ENCODE measurements around the gene MESP1.
"Not testable (repeated sequence)": the region's sequence is repeated elsewhere in the genome, so short reads cannot be mapped to it uniquely, and the experiment has no call there.

MESP1 gene

DNA sequence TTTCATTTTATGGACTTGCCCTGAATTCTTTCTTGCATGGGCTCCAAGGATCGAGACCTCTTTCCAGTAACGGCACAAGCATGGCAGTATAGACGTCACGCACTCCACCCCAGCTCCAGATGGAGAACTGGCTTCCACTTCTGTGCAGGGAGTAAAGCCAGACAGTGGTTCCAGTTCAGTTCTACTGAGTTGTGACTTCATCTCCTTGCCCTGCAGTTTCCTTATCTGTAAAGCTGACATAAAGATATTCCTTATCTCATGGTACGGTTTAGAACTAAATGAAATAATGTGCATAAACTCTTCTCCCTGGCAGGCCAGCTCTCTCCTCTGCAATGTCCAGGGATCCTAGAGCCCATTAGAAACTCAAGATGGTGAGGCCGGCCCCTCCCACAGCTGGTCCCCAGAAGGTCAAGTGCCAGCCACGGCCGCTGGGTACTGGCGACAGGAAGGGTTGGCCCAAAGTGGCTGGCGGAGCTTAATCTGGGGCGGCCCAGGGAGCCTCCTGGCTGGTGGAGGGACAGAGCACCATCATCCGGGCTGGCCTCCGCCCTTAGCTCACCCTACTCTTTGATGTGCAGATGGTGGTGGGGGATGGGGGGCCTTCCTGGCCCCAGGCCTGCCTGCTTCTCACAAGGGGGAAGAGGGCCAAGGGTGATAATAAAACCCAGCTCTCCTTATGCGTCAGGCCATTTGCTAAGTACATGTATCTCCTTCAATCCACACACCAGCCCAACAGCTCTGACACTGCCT is 32.2 kb upstream of the MESP1 start:
- H3K9ac ChIP-seq (ENCODE audit: insufficient read length): no peak overlapping the region
- TF ChIP-seq EZH2 (IDR thresholded peaks at IDR 0.05): no peak
- TF ChIP-seq FOXP2 (optimal IDR thresholded peaks at IDR 0.05; ENCODE audit: control extremely low read depth, extremely low read length, insufficient read depth): no peak
- no peak for TF ChIP-seq POLR2AphosphoS5 (IDR thresholded peaks at IDR 0.05; ENCODE audit: borderline replicate concordance, low read depth, low read length)
- no peak overlapping the region for H3K27ac ChIP-seq
- no peak overlapping the region for H3K4me3 ChIP-seq
- H3K9me3 ChIP-seq (ENCODE audit: low read depth, low read length): no peaks in the 10 kb centered on the region; the same call in 1 of the 2 replicates
- H3K36me3 ChIP-seq (ENCODE audit: insufficient read depth, low read length): no peaks in the 10 kb centered on the region
- DNase-seq (ENCODE audit: low read depth, low spot score): no peak

- H3K27ac ChIP-seq; H3K9me3 ChIP-seq (ENCODE audit: low read depth, low read length): not testable (repeated sequence)
Observed at GRCh38 chr15:89782619-89782950, 31.5 kb upstream of the MESP1 start.

GRCh38 chr15:89781891-89782618 is 31.0 kb upstream of the MESP1 start:
- no peak overlapping the region for H3K27ac ChIP-seq
- no peaks in the 10 kb centered on the region for H3K36me3 ChIP-seq (ENCODE audit: insufficient read depth, low read length)
- no peaks in the 10 kb centered on the region for H3K9me3 ChIP-seq (ENCODE audit: low read depth, low read length)
- TF ChIP-seq POLR2AphosphoS5 (IDR thresholded peaks at IDR 0.05; ENCODE audit: borderline replicate concordance, low read depth, low read length) (no peak), EZH2 (IDR thresholded peaks at IDR 0.05) (no peak), FOXP2 (optimal IDR thresholded peaks at IDR 0.05; ENCODE audit: control extremely low read depth, extremely low read length, insufficient read depth) (no peak)
- no peak overlapping the region for H3K9ac ChIP-seq (ENCODE audit: insufficient read length)
- no peak overlapping the region for H3K4me3 ChIP-seq
- no peak for DNase-seq (ENCODE audit: low read depth, low spot score)

More at GRCh38 chr15:89782619-89782950, 31.5 kb upstream of the MESP1 start:
- not testable (repeated sequence) for H3K36me3 ChIP-seq (ENCODE audit: insufficient read depth, low read length); H3K4me3 ChIP-seq; H3K9ac ChIP-seq (ENCODE audit: insufficient read length); DNase-seq (ENCODE audit: low read depth, low spot score)

DNA sequence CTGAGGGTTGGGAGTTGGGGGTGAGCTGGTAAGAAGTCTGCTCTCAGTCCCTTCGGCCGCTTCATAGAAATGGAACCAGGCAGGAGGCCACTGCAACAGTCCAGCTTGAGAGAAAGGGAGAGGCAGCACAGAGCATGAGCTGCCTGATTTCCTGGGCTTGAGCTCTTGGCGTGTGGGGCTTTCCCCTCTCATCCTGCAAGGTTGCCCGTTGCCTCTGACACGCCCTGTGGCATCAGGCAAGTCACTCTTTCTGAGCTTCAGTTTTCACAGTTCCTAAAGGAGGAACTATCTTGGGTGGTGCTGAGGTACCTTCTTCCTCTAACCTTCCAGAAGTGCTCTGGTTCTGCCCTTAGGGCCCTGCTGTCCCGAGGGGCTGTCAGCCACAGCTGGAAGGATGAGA is 30.0 kb upstream of the MESP1 start:
- Histone ChIP-seq H3K27ac (no peak overlapping the region), H3K9ac (ENCODE audit: insufficient read length) (no peak overlapping the region), H3K4me3 (no peak overlapping the region), H3K9me3 (ENCODE audit: low read depth, low read length) (no peaks in the 10 kb centered on the region), H3K36me3 (ENCODE audit: insufficient read depth, low read length) (no peaks in the 10 kb centered on the region)
- TF ChIP-seq FOXP2 (optimal IDR thresholded peaks at IDR 0.05; ENCODE audit: control extremely low read depth, extremely low read length, insufficient read depth): no peak
- TF ChIP-seq EZH2 (IDR thresholded peaks at IDR 0.05): no peak
- no peak for DNase-seq (ENCODE audit: low read depth, low spot score)

DNA sequence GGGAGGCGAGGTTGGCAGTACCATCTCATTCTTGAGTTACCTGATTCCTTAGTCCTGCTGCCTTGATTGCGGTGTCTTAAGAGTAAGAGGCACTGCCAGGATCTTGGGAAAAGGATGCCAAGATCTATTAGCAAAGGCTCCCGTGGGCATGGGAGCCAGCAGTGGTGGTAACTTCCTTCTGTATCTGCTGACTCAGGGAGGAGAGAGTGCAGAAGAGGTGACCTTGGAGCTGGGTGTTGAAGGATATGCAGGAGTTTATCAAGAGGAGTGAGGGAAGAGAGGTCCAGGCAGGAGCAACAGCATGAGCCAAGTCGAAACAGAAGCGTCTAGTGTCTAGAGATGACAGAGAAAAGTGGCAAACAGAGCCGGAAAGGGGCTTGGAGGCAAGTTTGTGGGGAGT is 29.6 kb upstream of the MESP1 start:
- Histone ChIP-seq H3K27ac (no peak overlapping the region), H3K9ac (ENCODE audit: insufficient read length) (no peak overlapping the region), H3K9me3 (ENCODE audit: low read depth, low read length) (no peaks in the 10 kb centered on the region), H3K4me3 (no peak overlapping the region), H3K36me3 (ENCODE audit: insufficient read depth, low read length) (no peaks in the 10 kb centered on the region)
- no peak for TF ChIP-seq EZH2 (IDR thresholded peaks at IDR 0.05)
- TF ChIP-seq FOXP2 (optimal IDR thresholded peaks at IDR 0.05; ENCODE audit: control extremely low read depth, extremely low read length, insufficient read depth): no peak
- no peak for TF ChIP-seq POLR2AphosphoS5 (IDR thresholded peaks at IDR 0.05; ENCODE audit: borderline replicate concordance, low read depth, low read length)
- DNase-seq (ENCODE audit: low read depth, low spot score): no peak

GRCh38 chr15:89778861-89779260 is 27.8 kb upstream of the MESP1 start:
- DNase-seq (ENCODE audit: low read depth, low spot score): no peak
- TF ChIP-seq POLR2AphosphoS5 (IDR thresholded peaks at IDR 0.05; ENCODE audit: borderline replicate concordance, low read depth, low read length) (no peak), EZH2 (IDR thresholded peaks at IDR 0.05) (no peak), FOXP2 (optimal IDR thresholded peaks at IDR 0.05; ENCODE audit: control extremely low read depth, extremely low read length, insufficient read depth) (no peak)
- Histone ChIP-seq H3K36me3 (ENCODE audit: insufficient read depth, low read length) (no peaks in the 10 kb centered on the region), H3K9ac (ENCODE audit: insufficient read length) (no peak overlapping the region), H3K27ac (no peak overlapping the region), H3K9me3 (ENCODE audit: low read depth, low read length) (no peaks in the 10 kb centered on the region), H3K4me3 (no peak overlapping the region)

DNA sequence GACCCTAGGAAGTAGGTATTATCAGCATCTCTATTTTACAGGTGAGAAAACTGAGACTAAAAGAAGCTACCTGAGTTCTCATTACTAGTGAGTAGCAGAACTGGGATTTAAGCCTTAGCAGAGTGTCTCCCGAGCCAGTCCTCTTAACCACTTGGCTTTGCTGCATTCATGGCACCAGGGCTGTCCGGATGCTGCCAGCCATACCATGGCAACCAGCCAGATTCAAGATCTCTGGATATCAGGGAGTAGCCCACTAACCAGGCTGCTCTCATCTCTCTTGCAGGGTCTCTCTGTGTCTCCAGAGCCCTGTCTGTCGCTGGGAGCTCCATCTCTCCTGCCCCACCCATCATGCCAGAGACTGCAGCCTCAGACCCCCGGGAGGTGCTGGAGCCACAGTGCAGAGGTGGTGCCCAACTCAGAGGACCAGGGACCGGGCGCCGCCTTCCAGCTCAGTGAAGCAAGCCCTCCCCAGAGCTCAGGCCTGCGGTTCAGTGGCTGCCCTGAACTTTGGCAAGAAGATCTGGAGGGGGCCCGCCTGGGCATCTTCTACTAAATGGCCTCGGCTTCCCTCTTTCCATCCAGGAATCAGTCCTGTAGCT is 26.8 kb upstream of the MESP1 start:
- DNase-seq (ENCODE audit: low read depth, low spot score): no peak
- TF ChIP-seq FOXP2 (optimal IDR thresholded peaks at IDR 0.05; ENCODE audit: control extremely low read depth, extremely low read length, insufficient read depth): no peak
- TF ChIP-seq POLR2AphosphoS5 (IDR thresholded peaks at IDR 0.05; ENCODE audit: borderline replicate concordance, low read depth, low read length): no peak
- TF ChIP-seq EZH2 (IDR thresholded peaks at IDR 0.05): no peak
- H3K27ac ChIP-seq: no peak overlapping the region
- no peak overlapping the region for H3K4me3 ChIP-seq
- H3K9ac ChIP-seq (ENCODE audit: insufficient read length): no peak overlapping the region
- no peaks in the 10 kb centered on the region for H3K36me3 ChIP-seq (ENCODE audit: insufficient read depth, low read length)
- no peaks in the 10 kb centered on the region for H3K9me3 ChIP-seq (ENCODE audit: low read depth, low read length)

GRCh38 chr15:89777073-89777751 is 26.2 kb upstream of the MESP1 start:
- Histone ChIP-seq H3K27ac (no peak overlapping the region), H3K36me3 (ENCODE audit: insufficient read depth, low read length) (no peaks in the 10 kb centered on the region), H3K9ac (ENCODE audit: insufficient read length) (no peak overlapping the region), H3K9me3 (ENCODE audit: low read depth, low read length) (no peaks in the 10 kb centered on the region), H3K4me3 (no peak overlapping the region)
- no peak for DNase-seq (ENCODE audit: low read depth, low spot score)
- TF ChIP-seq FOXP2 (optimal IDR thresholded peaks at IDR 0.05; ENCODE audit: control extremely low read depth, extremely low read length, insufficient read depth): no peak
- no peak for TF ChIP-seq EZH2 (IDR thresholded peaks at IDR 0.05)
- no peak for TF ChIP-seq POLR2AphosphoS5 (IDR thresholded peaks at IDR 0.05; ENCODE audit: borderline replicate concordance, low read depth, low read length)
